Left renal pelvis (tissue), 4 donors: ENCODE data around the gene LBX2. TPM values are rescaled to one million over a fixed set of nuclear protein-coding genes. Genes with fewer than 3 reads are reported as not detected.
A peak's percentile ranks its signal among the peaks of the same experiment; 100 is the strongest.
"Not testable (repeated sequence)": the region's sequence is repeated elsewhere in the genome, so short reads cannot be mapped to it uniquely, and the experiment has no call there.

ENCODE experiments used
- DNase-seq, 4 donors: peaks; one replicate each; pipeline ENCODE4 v3.0.0-alpha.2; 2013; ENCODE audit warnings: low read depth in 4 of 4, low spot score in 3 of 4
- polyA plus RNA-seq, 4 donors: library from polyadenylated mRNA; unstranded; fragments of 120-200 nt; gene quantifications; one replicate each; pipeline ENCODE4 v1.2.1, GENCODE V29; 2013; ENCODE audit not compliant: insufficient read length in 4 of 4

Gene LBX2
- polyA plus RNA-seq, 4 donors, result 1.3 to 5.4 (median 2.4) TPM

- not testable (repeated sequence) for DNase-seq
Observed at GRCh38 chr2:74459503-74460118, 39.8 kb downstream of the LBX2 start.

- no peak for DNase-seq
Observed at GRCh38 chr2:74458938-74459363, 40.5 kb downstream of the LBX2 start.

- DNase-seq, result peak; percentile 100
Observed at GRCh38 chr2:74458132-74458937, 41.1 kb downstream of the LBX2 start, which contains the start of gene WBP1. Gene WBP1, plus strand, starts transcription at chr2:74458438. Its CDS starts 165 bp downstream, at chr2:74458603.

- DNase-seq, result peak in 1 of 4 donors; percentile 38
Observed at GRCh38 chr2:74457549-74458131, 41.8 kb downstream of the LBX2 start.

GRCh38 chr2:74457129-74457548 lies 42.3 kb downstream of the LBX2 start:
- DNase-seq, result no peak

GRCh38 chr2:74454654-74455511 lies 44.5 kb downstream of the LBX2 start, which contains the start of gene INO80B:
Gene INO80B, plus strand, starts transcription at chr2:74455087. Its CDS starts 30 bp downstream, at chr2:74455117.
- DNase-seq, result peak; percentile 96 to 99 (median 98)

GRCh38 chr2:74450570-74451190 lies 48.7 kb downstream of the LBX2 start:
- no peak for DNase-seq

- DNase-seq, result no peak
Observed at GRCh38 chr2:74448771-74449170, 50.6 kb downstream of the LBX2 start.

Other genes starting within 250 kb of the LBX2 start
- gene SLC4A5, start 156.2 kb downstream of the LBX2 start, polyA plus RNA-seq, result 1 to 10 TPM; 1.5 to 3.4 (median 2.3) TPM
- gene DCTN1, start 119.3 kb downstream of the LBX2 start, polyA plus RNA-seq, result 100 to 1,000 TPM; 112 to 156 (median 146) TPM
- gene C2orf81, start 78.0 kb downstream of the LBX2 start, polyA plus RNA-seq, result 1 to 10 TPM; 4.6 to 9.0 (median 6.4) TPM
- 10 to 100 TPM; 25.2 to 42.7 (median 36.2) TPM for gene WDR54, start 77.9 kb downstream of the LBX2 start, polyA plus RNA-seq
- gene RTKN, start 57.7 kb downstream of the LBX2 start, polyA plus RNA-seq, result 10 to 100 TPM; 36.1 to 85.3 (median 56.9) TPM
- 10 to 100 TPM; 14.6 to 31.8 (median 21.2) TPM for gene INO80B, start 44.5 kb downstream of the LBX2 start, polyA plus RNA-seq
- gene WBP1, start 41.2 kb downstream of the LBX2 start, polyA plus RNA-seq, result 100 to 1,000 TPM in 2 of 4 donors, 10 to 100 TPM in 2; 68.7 to 119 (median 98.4) TPM
- gene MOGS, start 34.2 kb downstream of the LBX2 start, polyA plus RNA-seq, result 10 to 100 TPM; 34.6 to 66.6 (median 49.1) TPM
- 10 to 100 TPM; 29.5 to 57.5 (median 40.3) TPM for gene MRPL53, start 26.9 kb downstream of the LBX2 start, polyA plus RNA-seq
- 10 to 100 TPM in 3 of 4 donors, 1 to 10 TPM in 1; 7.5 to 16.7 (median 11.2) TPM for gene CCDC142, start 16.6 kb downstream of the LBX2 start, polyA plus RNA-seq
- 10 to 100 TPM; 24.5 to 40.3 (median 29.3) TPM for gene TTC31, start 16.5 kb downstream of the LBX2 start, polyA plus RNA-seq
- 10 to 100 TPM; 23.7 to 34.9 (median 27.0) TPM for gene PCGF1, start 8.1 kb upstream of the LBX2 start, polyA plus RNA-seq
- gene TLX2, start 14.8 kb upstream of the LBX2 start, polyA plus RNA-seq, result under 1 TPM in 2 of 4 donors, not detected in 2; 0.08 to 0.23 TPM
- under 1 TPM; 0.16 to 0.35 (median 0.29) TPM for gene DQX1, start 26.6 kb upstream of the LBX2 start, polyA plus RNA-seq
- 100 to 1,000 TPM in 2 of 4 donors, 10 to 100 TPM in 2; 84.6 to 125 (median 102) TPM for gene AUP1, start 30.1 kb upstream of the LBX2 start, polyA plus RNA-seq
- 10 to 100 TPM; 27.5 to 35.0 (median 30.7) TPM for gene HTRA2, start 30.3 kb upstream of the LBX2 start, polyA plus RNA-seq
- gene LOXL3, start 54.3 kb upstream of the LBX2 start, polyA plus RNA-seq, result 10 to 100 TPM in 1 of 4 donors, 1 to 10 TPM in 3; 9.2 to 11.4 (median 9.6) TPM
- 10 to 100 TPM in 1 of 4 donors, 1 to 10 TPM in 3; 7.4 to 10.3 (median 8.4) TPM for gene DOK1, start 55.1 kb upstream of the LBX2 start, polyA plus RNA-seq
- gene M1AP, start 148.7 kb upstream of the LBX2 start, polyA plus RNA-seq, result 1 to 10 TPM in 2 of 4 donors, under 1 TPM in 2; 0.41 to 1.3 (median 0.81) TPM
- 1 to 10 TPM; 6.2 to 7.2 (median 6.8) TPM for gene SEMA4F, start 154.6 kb upstream of the LBX2 start, polyA plus RNA-seq